Measurements from ENCODE around the gene OGG1. TPM values are rescaled to one million over a fixed set of nuclear protein-coding genes. Genes with fewer than 3 reads are reported as not detected.
A peak's percentile ranks its signal among the peaks of the same experiment; 100 is the strongest.

The OGG1 gene
- total RNA-seq, 1 donor from 2014 or later, result 36.0 TPM

DNA sequence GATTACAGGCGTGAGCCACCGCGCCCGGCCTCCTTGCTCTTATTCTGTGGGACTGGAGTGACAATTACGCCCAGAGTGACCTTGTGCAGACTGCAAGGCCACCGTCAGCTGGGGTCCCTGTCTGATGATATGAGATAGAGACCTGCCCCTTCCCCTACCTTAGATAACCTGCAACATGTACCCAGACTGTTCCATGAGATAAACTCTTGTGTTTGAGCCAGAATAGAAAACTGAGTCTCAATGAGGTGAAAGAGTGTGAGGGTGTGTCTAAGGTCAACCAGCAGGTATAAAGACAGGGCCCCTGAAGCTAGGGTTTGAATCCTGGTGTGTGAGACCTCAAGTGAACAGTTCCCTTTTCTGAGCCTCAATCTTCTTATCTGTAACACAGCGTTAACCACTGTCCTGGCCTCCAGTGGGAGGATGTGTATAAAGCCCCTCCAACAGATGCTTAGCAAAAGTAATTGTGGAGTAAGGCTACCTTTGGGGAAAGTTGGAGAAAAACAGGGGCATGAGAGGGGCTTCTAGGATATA is 36.5 kb downstream of the OGG1 start:
- no peaks in the 10 kb centered on the region for H3K9me3 ChIP-seq
- no peak overlapping the region for H3K4me3 ChIP-seq
- peaks cover 49 to 77% of the 10 kb centered on the region in 2 donors for H3K36me3 ChIP-seq
- peaks cover 0 to 6% of the 10 kb centered on the region in 2 donors for H3K4me1 ChIP-seq
- DNase-seq (ENCODE audit: low spot score in 2 of 2), result no peak
- H3K27ac ChIP-seq, result no peak overlapping the region
- intact Hi-C loops (cut with DNase I), result no loop called here
- H3K27me3 ChIP-seq, result no peaks in the 10 kb centered on the region
- TF ChIP-seq, protein P1, sequence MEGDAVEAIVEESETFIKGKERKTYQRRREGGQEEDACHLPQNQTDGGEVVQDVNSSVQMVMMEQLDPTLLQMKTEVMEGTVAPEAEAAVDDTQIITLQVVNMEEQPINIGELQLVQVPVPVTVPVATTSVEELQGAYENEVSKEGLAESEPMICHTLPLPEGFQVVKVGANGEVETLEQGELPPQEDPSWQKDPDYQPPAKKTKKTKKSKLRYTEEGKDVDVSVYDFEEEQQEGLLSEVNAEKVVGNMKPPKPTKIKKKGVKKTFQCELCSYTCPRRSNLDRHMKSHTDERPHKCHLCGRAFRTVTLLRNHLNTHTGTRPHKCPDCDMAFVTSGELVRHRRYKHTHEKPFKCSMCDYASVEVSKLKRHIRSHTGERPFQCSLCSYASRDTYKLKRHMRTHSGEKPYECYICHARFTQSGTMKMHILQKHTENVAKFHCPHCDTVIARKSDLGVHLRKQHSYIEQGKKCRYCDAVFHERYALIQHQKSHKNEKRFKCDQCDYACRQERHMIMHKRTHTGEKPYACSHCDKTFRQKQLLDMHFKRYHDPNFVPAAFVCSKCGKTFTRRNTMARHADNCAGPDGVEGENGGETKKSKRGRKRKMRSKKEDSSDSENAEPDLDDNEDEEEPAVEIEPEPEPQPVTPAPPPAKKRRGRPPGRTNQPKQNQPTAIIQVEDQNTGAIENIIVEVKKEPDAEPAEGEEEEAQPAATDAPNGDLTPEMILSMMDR (IDR thresholded peaks at IDR 0.05), result no peak

DNA sequence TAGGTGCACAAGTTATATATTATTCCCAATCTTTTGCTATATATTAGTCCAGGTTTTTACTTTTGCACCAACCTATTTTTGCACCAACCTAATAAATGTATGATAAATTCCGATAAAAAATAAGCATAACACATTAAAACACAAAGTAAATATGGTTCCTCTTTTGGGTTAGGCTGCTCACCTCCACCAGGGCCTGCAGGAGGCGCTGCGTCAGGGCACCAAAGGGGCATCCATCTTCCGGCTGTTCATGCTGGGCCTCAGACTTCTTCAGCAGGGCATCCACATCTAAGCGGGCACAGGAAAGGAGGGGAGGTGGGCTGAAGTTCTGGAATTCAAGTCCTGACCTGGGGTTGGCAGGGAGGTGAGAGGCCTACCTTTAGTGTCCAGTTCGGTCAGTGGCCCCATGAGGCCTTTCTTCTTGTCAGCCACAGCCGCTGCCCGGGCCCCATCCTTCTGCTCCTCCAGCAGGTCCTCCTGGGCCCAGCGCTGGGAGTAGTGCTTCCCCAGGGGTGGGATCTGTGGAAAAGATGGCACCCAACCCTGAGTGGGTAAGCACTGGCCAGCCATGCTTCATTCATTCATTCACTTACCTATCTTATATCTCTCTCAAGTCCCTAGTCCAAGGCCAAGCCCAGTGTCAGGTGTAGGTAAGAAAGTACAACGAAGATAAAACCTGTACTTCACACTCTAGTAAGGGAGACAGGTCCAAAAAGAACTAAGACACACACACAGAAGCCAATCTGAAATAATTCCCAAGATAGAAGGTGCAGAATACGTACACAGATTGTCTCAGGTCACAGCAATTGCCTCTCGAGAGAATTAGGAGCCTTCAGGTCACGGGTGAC is 37.3 kb downstream of the OGG1 start:
- no peak for DNase-seq (ENCODE audit: low spot score in 2 of 2)
- peaks cover 0 to 11% of the 10 kb centered on the region in 2 donors for H3K4me1 ChIP-seq
- TF ChIP-seq, protein P1 (IDR thresholded peaks at IDR 0.05), result peak in 1 of 3 experiments; percentile 20
- no peaks in the 10 kb centered on the region for H3K9me3 ChIP-seq
- H3K36me3 ChIP-seq, result peaks cover 47 to 69% of the 10 kb centered on the region in 2 donors
- H3K27ac ChIP-seq, result no peak overlapping the region
- H3K4me3 ChIP-seq, result no peak overlapping the region
- H3K27me3 ChIP-seq, result no peaks in the 10 kb centered on the region
- intact Hi-C loops (cut with DNase I), result no loop called here

DNA sequence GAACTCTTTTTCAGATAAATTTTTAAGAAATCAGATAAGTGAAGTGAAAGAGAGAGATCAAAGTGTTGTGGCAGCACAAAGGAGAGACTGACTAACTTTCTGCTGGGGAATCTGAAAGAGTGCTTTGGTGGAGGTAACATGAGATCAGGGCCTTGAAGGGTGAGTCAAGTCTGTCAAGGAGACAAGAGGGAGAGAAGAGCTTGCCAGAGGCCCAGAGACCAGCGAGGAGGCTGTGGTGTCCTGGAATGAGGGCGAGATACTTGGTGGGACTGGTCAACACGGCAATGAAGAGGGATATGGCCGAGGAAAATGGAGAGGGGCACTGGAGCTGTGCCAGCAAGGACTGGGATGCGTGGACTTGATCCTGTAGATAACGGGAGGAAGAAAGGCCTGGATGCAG is 38.0 kb downstream of the OGG1 start:
- H3K36me3 ChIP-seq, result peaks cover 41 to 62% of the 10 kb centered on the region in 2 donors
- no peaks in the 10 kb centered on the region for H3K27me3 ChIP-seq
- no peak overlapping the region for H3K4me3 ChIP-seq
- H3K27ac ChIP-seq, result no peak overlapping the region
- no peaks in the 10 kb centered on the region for H3K9me3 ChIP-seq
- intact Hi-C loops (cut with DNase I), result no loop called here
- no peak for DNase-seq (ENCODE audit: low spot score in 2 of 2)
- TF ChIP-seq, protein P1 (IDR thresholded peaks at IDR 0.05), result no peak
- H3K4me1 ChIP-seq, result peaks cover 0 to 11% of the 10 kb centered on the region in 2 donors

DNA sequence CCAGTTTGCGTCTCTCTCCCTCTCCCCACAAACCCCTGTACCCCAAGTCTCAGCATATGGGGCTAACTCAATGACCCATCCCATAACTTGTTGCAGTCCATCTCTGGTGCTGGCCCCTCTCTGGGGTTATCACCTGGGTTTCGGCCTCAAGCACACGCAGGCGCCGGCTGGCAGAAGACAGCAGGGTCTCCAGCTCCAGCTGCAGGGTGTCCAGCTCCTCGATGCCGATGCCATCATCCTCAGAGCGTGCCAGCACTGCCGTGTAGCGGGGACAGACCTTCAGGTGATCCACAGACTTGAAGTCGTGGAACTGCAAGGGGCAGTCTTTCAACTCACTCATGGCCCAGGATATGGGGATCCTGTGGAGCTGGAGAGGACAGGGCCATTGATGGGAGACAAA is 41.4 kb downstream of the OGG1 start:
- TF ChIP-seq, protein P1 (IDR thresholded peaks at IDR 0.05), result no peak
- Histone ChIP-seq H3K27ac (peak overlapping the region; percentile 95 to 98), H3K4me3 (peak overlapping the region in 1 of 2 donors; percentile 84), H3K4me1 (peaks cover 6 to 22% of the 10 kb centered on the region in 2 donors), H3K36me3 (peaks cover 22 to 32% of the 10 kb centered on the region in 2 donors), H3K9me3 (no peaks in the 10 kb centered on the region), H3K27me3 (no peaks in the 10 kb centered on the region)
- intact Hi-C loops (cut with DNase I), result loop anchor here (5.0 kb wide), 1 partner anchor 126 kb away; the partner anchor contains the start of gene IL17RC
- no peak for DNase-seq (ENCODE audit: low spot score in 2 of 2)

DNA sequence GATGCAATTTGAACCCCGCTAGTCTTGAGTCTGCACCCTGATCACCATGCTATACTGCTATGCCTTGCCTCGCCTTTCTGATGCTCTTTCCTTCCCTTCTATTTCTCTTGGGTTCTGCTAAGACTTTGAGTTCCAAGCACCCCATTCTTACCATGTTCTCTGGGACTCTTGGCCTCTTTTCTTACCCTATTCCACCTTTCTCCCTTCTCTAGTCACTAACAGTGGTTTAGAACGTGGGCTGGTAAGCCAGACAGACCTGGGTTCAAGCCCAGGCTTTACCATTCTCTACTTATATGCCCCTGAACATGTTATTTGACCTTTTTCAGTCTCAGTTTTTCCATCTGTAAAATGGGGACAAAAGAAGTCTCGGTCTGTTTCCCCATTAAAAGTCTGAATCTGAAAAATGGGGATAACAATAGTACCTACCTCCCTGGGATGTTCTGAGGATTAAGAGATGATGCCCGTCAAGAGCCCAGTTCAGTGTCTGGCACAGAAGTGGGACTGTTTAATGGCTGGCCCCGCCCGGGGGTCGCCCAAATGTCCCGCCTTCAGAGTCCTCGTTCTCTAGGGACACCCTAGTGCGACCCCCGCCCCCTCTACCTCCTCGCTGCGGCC is 42.1 kb downstream of the OGG1 start:
- Histone ChIP-seq H3K27me3 (no peaks in the 10 kb centered on the region), H3K4me1 (peaks cover 6 to 22% of the 10 kb centered on the region in 2 donors), H3K36me3 (peaks cover 16 to 25% of the 10 kb centered on the region in 2 donors), H3K4me3 (peak overlapping the region; percentile 75 to 84), H3K9me3 (no peaks in the 10 kb centered on the region), H3K27ac (peak overlapping the region; percentile 95 to 98)
- TF ChIP-seq, protein P1 (IDR thresholded peaks at IDR 0.05), result no peak
- DNase-seq (ENCODE audit: low spot score in 2 of 2), result no peak
- intact Hi-C loops (cut with DNase I), result loop anchor here (1.0 to 5.0 kb wide), 10 partner anchors 18 to 350 kb away; partner anchors contain the start of genes BRPF1, CRELD1, IL17RC and RPUSD3
